Smooth muscle cell (in vitro differentiated cells): ENCODE results near the gene HTR1A. TPM values are rescaled to one million over a fixed set of nuclear protein-coding genes. Genes with fewer than 3 reads are reported as not detected.

ENCODE experiments used
- DNase-seq: peaks from one replicate; lab custom pipeline; 2025; ENCODE audit not compliant: unreplicated experiment; lab: John Stamatoyannopoulos, UW
- H2AFZ ChIP-seq: fragments of 200-600 bp; sonication (generic); 2 replicates; pipeline ENCODE4 v1.6.0; 2016; ENCODE audit warnings: antibody characterized with exemption, low read depth, mild to moderate bottlenecking
- H3F3A ChIP-seq: fragments of 200-600 bp; sonication (generic); 2 replicates; pipeline ENCODE4 v1.6.0; 2017; ENCODE audit warnings: antibody characterized with exemption, low read depth
- H3K27ac ChIP-seq: fragments of 200-600 bp; sonication (generic); 2 replicates; pipeline ENCODE4 v1.5.1; 2016; ENCODE audit warnings: low read depth, mild to moderate bottlenecking
- H3K27me3 ChIP-seq: fragments of 200-600 bp; sonication (generic); 2 replicates; pipeline ENCODE4 v1.6.1; 2016; ENCODE audit warnings: low read depth, mild to moderate bottlenecking
- H3K36me3 ChIP-seq: fragments of 200-600 bp; sonication (generic); 2 replicates; pipeline ENCODE4 v1.5.1; 2016; ENCODE audit warnings: low read depth
- H3K4me1 ChIP-seq: fragments of 200-600 bp; sonication (generic); 2 replicates; pipeline ENCODE4 v1.5.1; 2016; ENCODE audit warnings: low read depth
- H3K4me2 ChIP-seq: fragments of 200-600 bp; sonication (generic); 2 replicates; pipeline ENCODE4 v1.6.0; 2016; ENCODE audit warnings: mild to moderate bottlenecking
- H3K4me3 ChIP-seq: fragments of 200-600 bp; sonication (generic); 2 replicates; pipeline ENCODE4 v1.5.1; 2016; ENCODE audit warnings: mild to moderate bottlenecking
- H3K79me2 ChIP-seq: fragments of 200-600 bp; sonication (generic); 2 replicates; pipeline ENCODE4 v1.6.0; 2016; ENCODE audit warnings: low read depth, mild to moderate bottlenecking
- H3K9ac ChIP-seq: fragments of 200-600 bp; sonication (generic); 2 replicates; pipeline ENCODE4 v1.6.0; 2016; ENCODE audit warnings: low read depth
- H3K9me3 ChIP-seq: fragments of 200-600 bp; sonication (generic); replicated peaks from 2 replicates; pipeline ENCODE4 v1.5.1; 2016; ENCODE audit warnings: low read depth
- H4K20me1 ChIP-seq: fragments of 200-600 bp; sonication (generic); 2 replicates; pipeline ENCODE4 v1.6.0; 2016; ENCODE audit warnings: low read depth
- WGBS: methylation state at CpG from one replicate; pipeline ENCODE4 v1.1.7; 2016; ENCODE audit warnings: low lambda C conversion rate; 5-methylcytosine and 5-hydroxymethylcytosine counted together
- polyA plus RNA-seq: library from polyadenylated mRNA; unstranded; fragments of >200 nt; fragmentation: Nextera tagmentation; extraction: Ambion mirVana; gene quantifications from 2 replicates; pipeline ENCODE4 v1.2.1, GENCODE V29; 2016
- total RNA-seq: library from RNA; depleted of rRNA; stranded (reverse); fragments of >200 nt; gene quantifications from 2 replicates; pipeline ENCODE4 v1.2.3, GENCODE V29; 2014
- TF ChIP-seq, protein P1 (sequence below): fragments of 200-600 bp; sonication (generic); IDR thresholded peaks from 2 replicates; pipeline ENCODE4 v1.5.1; 2017; ENCODE audit warnings: borderline replicate concordance, mild to moderate bottlenecking, antibody characterized with exemption; ENCODE audit not compliant: insufficient read depth, poor library complexity, severe bottlenecking

Gene HTR1A
- total and polyA plus RNA-seq, 2 experiments from 2014 or later, result not detected

DNA sequence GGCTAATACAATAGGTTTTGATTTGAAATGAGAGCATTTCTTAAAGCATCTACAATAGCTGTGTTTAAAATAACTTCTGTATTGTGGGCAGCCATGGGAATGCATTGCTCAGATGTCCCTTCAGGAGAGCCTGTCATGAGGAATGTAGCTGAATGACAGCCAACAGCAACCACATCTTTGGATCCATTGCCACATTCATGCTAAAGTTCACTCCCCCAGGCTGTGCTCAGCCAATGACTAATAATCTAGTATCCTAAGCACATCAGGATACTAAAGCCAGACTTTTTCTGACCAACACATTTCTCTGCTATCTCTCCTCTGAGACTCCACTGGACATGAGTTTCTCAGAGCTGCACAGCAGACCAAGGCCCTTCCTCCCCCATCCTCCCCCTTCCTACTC lies 45.5 kb downstream of the HTR1A start:
- no peaks in the 10 kb centered on the region for H4K20me1 ChIP-seq
- H3K27me3 ChIP-seq, result no peaks in the 10 kb centered on the region
- H3K9me3 ChIP-seq, result no peaks in the 10 kb centered on the region
- no peaks in the 10 kb centered on the region for H3K79me2 ChIP-seq
- H3K27ac ChIP-seq, result peak overlapping the region; percentile 62
- H3K9ac ChIP-seq, result no peak overlapping the region
- DNase-seq, result no peak
- no peaks in the 10 kb centered on the region for H3K36me3 ChIP-seq
- TF ChIP-seq, protein P1, sequence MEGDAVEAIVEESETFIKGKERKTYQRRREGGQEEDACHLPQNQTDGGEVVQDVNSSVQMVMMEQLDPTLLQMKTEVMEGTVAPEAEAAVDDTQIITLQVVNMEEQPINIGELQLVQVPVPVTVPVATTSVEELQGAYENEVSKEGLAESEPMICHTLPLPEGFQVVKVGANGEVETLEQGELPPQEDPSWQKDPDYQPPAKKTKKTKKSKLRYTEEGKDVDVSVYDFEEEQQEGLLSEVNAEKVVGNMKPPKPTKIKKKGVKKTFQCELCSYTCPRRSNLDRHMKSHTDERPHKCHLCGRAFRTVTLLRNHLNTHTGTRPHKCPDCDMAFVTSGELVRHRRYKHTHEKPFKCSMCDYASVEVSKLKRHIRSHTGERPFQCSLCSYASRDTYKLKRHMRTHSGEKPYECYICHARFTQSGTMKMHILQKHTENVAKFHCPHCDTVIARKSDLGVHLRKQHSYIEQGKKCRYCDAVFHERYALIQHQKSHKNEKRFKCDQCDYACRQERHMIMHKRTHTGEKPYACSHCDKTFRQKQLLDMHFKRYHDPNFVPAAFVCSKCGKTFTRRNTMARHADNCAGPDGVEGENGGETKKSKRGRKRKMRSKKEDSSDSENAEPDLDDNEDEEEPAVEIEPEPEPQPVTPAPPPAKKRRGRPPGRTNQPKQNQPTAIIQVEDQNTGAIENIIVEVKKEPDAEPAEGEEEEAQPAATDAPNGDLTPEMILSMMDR, result no peak
- peak overlapping the region; percentile 9 for H3K4me2 ChIP-seq
- no peaks in the 10 kb centered on the region for H3F3A ChIP-seq
- H3K4me3 ChIP-seq, result no peak overlapping the region
- H2AFZ ChIP-seq, result no peak overlapping the region
- H3K4me1 ChIP-seq, result no peaks in the 10 kb centered on the region

DNA sequence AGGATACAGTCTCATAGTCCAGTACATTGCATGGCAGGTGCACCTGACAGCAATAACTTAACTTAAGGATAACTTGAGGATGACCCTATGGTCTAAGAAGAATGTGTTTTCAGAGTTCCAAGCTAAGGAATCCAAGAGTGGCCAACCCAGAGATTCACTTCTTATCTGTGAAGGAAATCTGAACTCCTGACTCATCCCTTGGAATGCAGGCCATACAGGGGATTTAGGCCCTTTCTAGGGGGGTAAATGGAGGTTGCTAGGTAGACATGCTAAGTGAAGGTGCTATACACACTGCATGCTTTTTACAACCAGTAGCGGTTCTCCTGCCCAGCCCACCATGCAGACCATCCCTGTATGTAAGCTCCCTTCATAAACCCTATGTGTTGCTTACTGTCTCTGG lies 50.4 kb downstream of the HTR1A start:
- TF ChIP-seq, protein P1, result no peak
- H3K27me3 ChIP-seq, result no peaks in the 10 kb centered on the region
- no peak overlapping the region for H3K4me3 ChIP-seq
- no peaks in the 10 kb centered on the region for H3K36me3 ChIP-seq
- H3K9me3 ChIP-seq, result no peaks in the 10 kb centered on the region
- H2AFZ ChIP-seq, result no peak overlapping the region
- WGBS, result 64% methylated on average over 1 of the region's 1 CpG
- no peak for DNase-seq
- H3K79me2 ChIP-seq, result no peaks in the 10 kb centered on the region
- H4K20me1 ChIP-seq, result no peaks in the 10 kb centered on the region
- H3K4me1 ChIP-seq, result no peaks in the 10 kb centered on the region
- H3K9ac ChIP-seq, result no peak overlapping the region
- H3K27ac ChIP-seq, result no peak overlapping the region
- no peak overlapping the region for H3K4me2 ChIP-seq
- no peaks in the 10 kb centered on the region for H3F3A ChIP-seq

Other genes starting within 250 kb of the HTR1A start
- 3.8 and 8.3 TPM in 2 replicates for gene RNF180, start 203.4 kb upstream of the HTR1A start, total RNA-seq
- gene RNF180, start 203.4 kb upstream of the HTR1A start, polyA plus RNA-seq, result 1.4 and 3.0 TPM in 2 replicates